Trophoblast cell (in vitro differentiated cells and primary cell): ENCODE data around the gene PCNX3.

Experiments used
- DNase-seq, 2 donors: peaks; one replicate each; pipeline ENCODE4 v3.0.0-alpha.2; 2016
- H2AFZ ChIP-seq: 2 replicates; pipeline ENCODE4 v1.6.1; 2013; ENCODE audit warnings: low read length, moderate library complexity, mild to moderate bottlenecking; ENCODE audit not compliant: insufficient read depth, poor library complexity
- H2AK5ac ChIP-seq: 2 replicates; pipeline ENCODE4 v1.6.1; 2013; ENCODE audit warnings: mild to moderate bottlenecking, low read length
- H2BK120ac ChIP-seq: 2 replicates; pipeline ENCODE4 v1.6.1; 2013; ENCODE audit warnings: low read length, mild to moderate bottlenecking, moderate library complexity; ENCODE audit not compliant: insufficient read depth, poor library complexity
- H2BK12ac ChIP-seq: 2 replicates; pipeline ENCODE4 v1.6.1; 2013; ENCODE audit warnings: mild to moderate bottlenecking, low read length, moderate library complexity
- H2BK5ac ChIP-seq: 2 replicates; pipeline ENCODE4 v1.6.1; 2013; ENCODE audit warnings: low read length, low read depth, moderate library complexity, mild to moderate bottlenecking; ENCODE audit not compliant: poor library complexity
- H3K14ac ChIP-seq: 2 replicates; pipeline ENCODE4 v1.6.1; 2013; ENCODE audit warnings: mild to moderate bottlenecking, low read length
- H3K18ac ChIP-seq: 2 replicates; pipeline ENCODE4 v1.6.1; 2013; ENCODE audit warnings: mild to moderate bottlenecking, low read length
- H3K23ac ChIP-seq: 2 replicates; pipeline ENCODE4 v1.6.1; 2013; ENCODE audit warnings: low read length
- H3K27ac ChIP-seq: 2 replicates; pipeline ENCODE4 v1.5.1; 2013; ENCODE audit warnings: low read depth, mild to moderate bottlenecking, inconsistent platforms, low read length, moderate library complexity
- H3K27me3 ChIP-seq: 2 replicates; pipeline ENCODE4 v1.6.1; 2013; ENCODE audit warnings: inconsistent platforms, mild to moderate bottlenecking, low read length, moderate library complexity; ENCODE audit not compliant: insufficient read depth
- H3K36me3 ChIP-seq, 2 experiments: 1 replicate in 1 of 2; 2 replicates in 1 of 2; pipeline ENCODE4 v1.6.1; 2013; ENCODE audit warnings: low read length in 2 of 2, mild to moderate bottlenecking in 2 of 2, moderate library complexity in 1 of 2; ENCODE audit not compliant: insufficient read depth in 2 of 2, control insufficient read depth in 1 of 2
- H3K4ac ChIP-seq: 2 replicates; pipeline ENCODE4 v1.6.1; 2013; ENCODE audit warnings: low read depth, mild to moderate bottlenecking, low read length, moderate library complexity
- H3K4me1 ChIP-seq, 2 experiments: 1 replicate in 1 of 2; 2 replicates in 1 of 2; pipeline ENCODE4 v1.6.1; 2013; ENCODE audit warnings: low read length in 2 of 2, mild to moderate bottlenecking in 2 of 2, moderate library complexity in 1 of 2; ENCODE audit not compliant: insufficient read depth in 2 of 2, control insufficient read depth in 1 of 2
- H3K4me2 ChIP-seq: 2 replicates; pipeline ENCODE4 v1.6.1; 2013; ENCODE audit warnings: inconsistent platforms, mild to moderate bottlenecking, low read length, moderate library complexity
- H3K4me3 ChIP-seq: 2 replicates; pipeline ENCODE4 v1.5.1; 2013; ENCODE audit warnings: mild to moderate bottlenecking, low read depth, low read length, inconsistent platforms
- H3K79me1 ChIP-seq: one replicate; pipeline ENCODE4 v1.6.1; 2013; ENCODE audit warnings: low read length
- H3K79me2 ChIP-seq: 2 replicates; pipeline ENCODE4 v1.6.1; 2013; ENCODE audit warnings: low read length, mild to moderate bottlenecking; ENCODE audit not compliant: control insufficient read depth, insufficient read depth, poor library complexity
- H3K9ac ChIP-seq: 2 replicates; pipeline ENCODE4 v1.6.1; 2013; ENCODE audit warnings: mild to moderate bottlenecking, low read length
- H3K9me3 ChIP-seq: 2 replicates; pipeline ENCODE4 v1.6.1; 2013; ENCODE audit warnings: low read depth, mild to moderate bottlenecking, control low read depth, inconsistent platforms, low read length; ENCODE audit not compliant: insufficient read depth
- H4K12ac ChIP-seq: 2 replicates; pipeline ENCODE4 v1.6.1; 2013; ENCODE audit warnings: low read depth, mild to moderate bottlenecking, low read length, moderate library complexity
- H4K8ac ChIP-seq: 2 replicates; pipeline ENCODE4 v1.6.1; 2013; ENCODE audit warnings: low read depth, mild to moderate bottlenecking, low read length, moderate library complexity
- H4K91ac ChIP-seq: one replicate; pipeline ENCODE4 v1.6.1; 2013; ENCODE audit warnings: low read depth, mild to moderate bottlenecking, low read length, moderate library complexity
- WGBS: extraction: QIAGEN DNeasy Blood & Tissue Kit; methylation state at CpG from one replicate; pipeline ENCODE4 v1.1.7; 2013; ENCODE audit warnings: missing lambda C conversion rate; ENCODE audit not compliant: insufficient read length, insufficient coverage; ENCODE audit errors: extremely low coverage; 5-methylcytosine and 5-hydroxymethylcytosine counted together

PCNX3 gene

GRCh38 chr11:65618763-65619162 is 3.2 kb downstream of the PCNX3 start:
- H3K18ac ChIP-seq = no peak overlapping the region
- WGBS = no CpG with 5 or more reads among the region's 14 CpGs
- no peak overlapping the region for H3K4me3 ChIP-seq
- H3K4ac ChIP-seq = no peak overlapping the region
- H3K23ac ChIP-seq = no peak overlapping the region
- no peak overlapping the region for H2AK5ac ChIP-seq
- no peak overlapping the region for H3K4me2 ChIP-seq
- H3K4me1 ChIP-seq = peaks cover 6 to 9% of the 10 kb centered on the region in 2 experiments
- H3K14ac ChIP-seq = no peak overlapping the region
- H3K36me3 ChIP-seq = peaks cover 63 to 64% of the 10 kb centered on the region in 2 experiments
- H2BK12ac ChIP-seq = no peak overlapping the region
- peaks cover 17% of the 10 kb centered on the region for H3K79me2 ChIP-seq
- H2BK5ac ChIP-seq = no peak overlapping the region
- no peak overlapping the region for H2BK120ac ChIP-seq
- peaks cover 14% of the 10 kb centered on the region for H3K79me1 ChIP-seq
- H3K9ac ChIP-seq = no peak overlapping the region
- H4K8ac ChIP-seq = no peak overlapping the region
- DNase-seq = no peak
- H2AFZ ChIP-seq = no peak overlapping the region
- H3K27ac ChIP-seq = no peak overlapping the region
- H3K9me3 ChIP-seq = no peaks in the 10 kb centered on the region
- H3K27me3 ChIP-seq = no peaks in the 10 kb centered on the region
- H4K12ac ChIP-seq = no peak overlapping the region
- no peak overlapping the region for H4K91ac ChIP-seq

GRCh38 chr11:65619281-65619928 is 3.8 kb downstream of the PCNX3 start:
- Histone ChIP-seq H3K27me3 (no peaks in the 10 kb centered on the region), H3K23ac (no peak overlapping the region), H2BK12ac (no peak overlapping the region), H3K79me2 (peaks cover 13% of the 10 kb centered on the region), H3K4me3 (peak overlapping the region; percentile 16), H2AK5ac (no peak overlapping the region), H3K36me3 (peaks cover 70% of the 10 kb centered on the region in 2 experiments), H2BK120ac (no peak overlapping the region), H3K18ac (no peak overlapping the region), H3K4ac (no peak overlapping the region), H4K12ac (no peak overlapping the region), H2BK5ac (no peak overlapping the region), H4K91ac (no peak overlapping the region), H3K9ac (no peak overlapping the region), H3K4me1 (peaks cover 6 to 9% of the 10 kb centered on the region in 2 experiments), H3K9me3 (no peaks in the 10 kb centered on the region), H3K14ac (no peak overlapping the region), H4K8ac (no peak overlapping the region), H2AFZ (no peak overlapping the region), H3K79me1 (peaks cover 9% of the 10 kb centered on the region), H3K27ac (no peak overlapping the region), H3K4me2 (no peak overlapping the region)
- DNase-seq = no peak
- no CpG with 5 or more reads among the region's 29 CpGs for WGBS

GRCh38 chr11:65620666-65621065 is 5.1 kb downstream of the PCNX3 start:
- Histone ChIP-seq H3K4me1 (peaks cover 6 to 9% of the 10 kb centered on the region in 2 experiments), H4K91ac (no peak overlapping the region), H3K4me2 (no peak overlapping the region), H2BK120ac (no peak overlapping the region), H3K27ac (no peak overlapping the region), H3K4me3 (no peak overlapping the region), H3K79me1 (peaks cover 5% of the 10 kb centered on the region), H3K9ac (no peak overlapping the region), H4K12ac (no peak overlapping the region), H3K4ac (no peak overlapping the region), H3K9me3 (no peaks in the 10 kb centered on the region), H3K18ac (no peak overlapping the region), H3K27me3 (no peaks in the 10 kb centered on the region), H4K8ac (no peak overlapping the region), H2AK5ac (no peak overlapping the region), H3K23ac (no peak overlapping the region), H3K79me2 (peaks cover 12% of the 10 kb centered on the region), H2BK12ac (no peak overlapping the region), H3K14ac (no peak overlapping the region), H2AFZ (no peak overlapping the region), H3K36me3 (peaks cover 81 to 82% of the 10 kb centered on the region in 2 experiments), H2BK5ac (no peak overlapping the region)
- no CpG with 5 or more reads among the region's 19 CpGs for WGBS
- DNase-seq = no peak

- Histone ChIP-seq H3K27me3 (no peaks in the 10 kb centered on the region), H3K9ac (no peak overlapping the region), H3K9me3 (no peaks in the 10 kb centered on the region), H3K4ac (no peak overlapping the region), H3K79me1 (no peaks in the 10 kb centered on the region), H4K12ac (no peak overlapping the region), H3K79me2 (peaks cover 6% of the 10 kb centered on the region), H2BK12ac (no peak overlapping the region), H2BK120ac (no peak overlapping the region), H2AFZ (no peak overlapping the region), H4K8ac (no peak overlapping the region), H3K4me3 (no peak overlapping the region), H3K4me1 (peaks cover 4 to 5% of the 10 kb centered on the region in 2 experiments), H3K18ac (no peak overlapping the region), H3K14ac (no peak overlapping the region), H3K23ac (no peak overlapping the region), H3K36me3 (peaks cover 87 to 89% of the 10 kb centered on the region in 2 experiments), H3K4me2 (no peak overlapping the region), H3K27ac (no peak overlapping the region), H4K91ac (no peak overlapping the region), H2AK5ac (no peak overlapping the region), H2BK5ac (no peak overlapping the region)
- no peak for DNase-seq
- WGBS = no CpG with 5 or more reads among the region's 14 CpGs
These were observed 5.9 kb downstream of the PCNX3 start for GRCh38 chr11:65621460-65621859.
